GM21515 (cell line): Measurements from ENCODE around the gene AADACL4.
"Not testable (repeated sequence)": the region's sequence is repeated elsewhere in the genome, so short reads cannot be mapped to it uniquely, and the experiment has no call there.

Source experiments
- ATAC-seq: cut with Tn5 transposase; IDR thresholded peaks from one replicate; pipeline ENCODE4 v1.9.1; 2021; ENCODE audit not compliant: unreplicated experiment

AADACL4 gene

DNA sequence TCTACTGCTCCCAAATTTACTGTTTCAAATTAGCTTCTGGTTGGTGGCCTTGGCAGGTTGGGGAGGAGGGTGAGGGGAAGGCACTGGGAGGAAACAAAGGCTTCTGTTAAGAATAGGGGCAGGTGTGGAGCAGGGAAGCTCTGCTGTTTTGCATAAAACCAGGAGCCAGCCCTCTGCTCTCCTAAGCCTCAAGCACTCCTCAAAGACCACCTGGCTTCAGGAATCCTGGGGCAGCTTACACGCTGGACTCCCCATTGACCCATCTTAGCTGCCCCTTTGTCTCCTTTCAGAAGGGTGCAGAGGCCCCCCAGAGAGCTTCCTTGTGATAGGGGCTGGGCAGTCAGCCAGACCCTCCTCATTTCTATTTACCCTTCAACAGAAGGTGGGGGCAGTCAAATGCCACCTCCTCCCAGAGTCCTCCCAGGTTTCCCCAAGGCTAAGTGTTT is 14.4 kb upstream of the AADACL4 start:
- no peak for ATAC-seq

DNA sequence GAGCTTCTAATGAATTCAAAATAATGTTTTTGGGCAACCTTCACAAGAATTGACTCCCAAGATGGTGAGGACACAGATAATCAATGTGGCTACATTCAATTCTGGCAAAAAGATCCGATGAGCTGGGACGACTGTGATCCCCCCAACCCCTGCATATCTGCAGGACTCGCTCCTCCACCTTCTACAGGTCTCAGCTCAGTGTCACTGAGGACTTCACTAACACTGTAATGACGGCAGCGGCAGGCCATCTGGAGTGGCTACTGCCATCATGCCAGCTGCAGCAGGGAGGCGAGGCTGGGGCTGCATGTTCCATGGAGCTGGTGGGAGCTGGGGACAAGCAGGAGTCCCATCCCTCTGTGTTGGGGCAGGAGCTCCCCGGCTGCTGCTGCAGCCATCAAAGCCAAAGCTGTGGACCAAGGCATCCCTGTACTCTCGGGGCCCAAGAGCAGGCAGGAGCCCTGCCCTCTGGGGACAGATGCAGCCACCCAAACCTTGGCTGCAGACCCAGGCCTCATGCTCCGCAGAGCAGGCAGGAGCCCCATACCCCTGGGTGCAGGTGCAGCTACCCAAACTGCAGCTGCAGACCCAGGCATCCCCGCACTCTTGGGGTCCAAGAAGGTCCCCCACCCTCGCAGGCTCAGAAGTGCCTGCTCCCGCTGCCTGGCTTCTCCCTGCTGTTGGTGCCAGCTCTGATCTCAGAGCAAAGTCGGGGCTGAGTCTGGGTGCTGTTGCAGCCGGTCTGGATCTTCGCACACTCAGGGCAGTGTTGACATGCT is 13.7 kb upstream of the AADACL4 start:
- ATAC-seq: no peak

GRCh38 chr1:12630946-12631530 is 12.8 kb upstream of the AADACL4 start:
- ATAC-seq: no peak

DNA sequence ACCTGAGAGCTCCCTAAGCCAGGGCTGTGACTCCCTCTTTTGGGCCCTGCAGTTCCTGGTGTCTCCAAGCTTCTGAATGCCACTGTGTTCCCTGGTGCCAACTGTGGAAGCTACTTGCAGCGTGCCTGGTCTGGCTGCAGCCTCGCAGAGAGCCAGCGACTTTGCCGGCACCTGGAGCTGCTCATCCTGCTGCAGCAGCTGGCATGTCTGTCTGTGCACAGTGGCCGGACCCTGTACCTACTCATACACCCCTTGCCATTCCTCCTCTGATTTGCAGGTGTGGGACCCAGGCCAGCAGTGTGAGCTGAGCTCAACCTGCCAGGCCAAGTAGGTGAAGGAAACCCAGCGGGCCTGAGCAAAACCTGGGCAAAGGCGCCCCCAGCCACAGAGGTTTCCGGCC is 12.3 kb upstream of the AADACL4 start:
- no peak for ATAC-seq

GRCh38 chr1:12634156-12634555 is 9.7 kb upstream of the AADACL4 start:
- no peak for ATAC-seq

DNA sequence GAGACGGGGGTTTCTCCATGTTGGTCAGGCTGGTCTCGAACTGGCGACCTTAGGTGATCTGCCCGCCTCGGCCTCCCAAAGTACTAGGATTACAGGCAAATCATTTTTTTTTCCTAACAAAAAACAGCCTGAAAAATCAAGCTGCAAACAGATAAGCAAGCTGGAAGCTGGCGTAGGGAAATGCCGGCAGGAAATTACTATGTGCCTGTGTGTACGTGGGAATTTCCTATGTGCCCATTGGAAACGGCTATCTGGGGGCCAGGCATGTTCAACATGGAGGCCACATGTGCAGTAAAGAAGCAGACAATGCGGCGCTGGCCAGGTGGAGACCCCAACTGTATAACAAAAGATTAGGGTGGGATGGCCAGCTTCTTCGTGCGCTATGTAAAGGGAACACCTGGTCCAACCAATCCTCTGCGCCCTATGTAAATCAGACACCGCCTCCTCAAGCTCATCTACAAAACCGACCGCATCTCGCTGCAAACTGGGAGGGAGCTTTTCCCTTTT is 9.1 kb upstream of the AADACL4 start:
- ATAC-seq: no peak

DNA sequence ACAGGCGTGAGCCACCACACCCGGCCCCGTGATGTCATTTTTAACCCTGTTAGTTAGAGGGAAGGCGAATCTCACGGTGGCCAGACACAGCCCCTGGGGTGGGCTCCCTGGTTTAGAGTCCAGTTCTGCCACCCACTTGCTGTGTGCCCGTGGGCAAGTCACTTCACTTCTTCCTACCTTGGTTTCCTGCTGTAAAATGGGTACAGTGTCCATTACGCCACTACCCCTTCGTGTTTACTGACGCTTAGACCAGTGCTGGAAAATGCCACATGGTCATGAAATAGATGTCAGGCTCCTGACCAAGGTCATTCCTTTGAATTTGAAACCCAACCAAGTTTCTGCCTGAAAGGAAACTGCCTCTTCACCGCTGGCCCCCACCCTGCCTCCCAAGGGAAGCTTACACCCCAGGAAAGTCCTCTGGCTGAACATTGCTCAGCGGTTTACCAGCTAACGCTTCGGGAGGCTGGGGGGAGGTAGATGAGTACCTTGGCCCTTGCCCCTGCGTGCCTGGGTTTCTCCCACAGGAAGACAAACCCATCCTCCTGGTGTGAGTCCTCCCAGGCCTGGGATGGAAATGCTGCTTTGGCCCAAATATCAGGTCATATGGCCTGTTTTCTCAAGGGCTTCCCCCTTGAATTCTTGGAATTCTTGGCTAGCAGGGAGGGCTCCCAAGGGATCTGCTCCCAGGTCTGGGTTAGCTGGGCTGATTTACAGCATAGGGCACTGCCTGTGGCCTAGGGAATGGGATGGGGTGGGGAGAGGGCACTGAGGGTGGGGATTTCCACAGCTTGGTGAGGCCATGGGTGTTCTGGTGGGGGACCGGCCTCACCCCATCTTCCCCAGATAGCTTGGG is 7.6 kb upstream of the AADACL4 start:
- ATAC-seq: no peak

DNA sequence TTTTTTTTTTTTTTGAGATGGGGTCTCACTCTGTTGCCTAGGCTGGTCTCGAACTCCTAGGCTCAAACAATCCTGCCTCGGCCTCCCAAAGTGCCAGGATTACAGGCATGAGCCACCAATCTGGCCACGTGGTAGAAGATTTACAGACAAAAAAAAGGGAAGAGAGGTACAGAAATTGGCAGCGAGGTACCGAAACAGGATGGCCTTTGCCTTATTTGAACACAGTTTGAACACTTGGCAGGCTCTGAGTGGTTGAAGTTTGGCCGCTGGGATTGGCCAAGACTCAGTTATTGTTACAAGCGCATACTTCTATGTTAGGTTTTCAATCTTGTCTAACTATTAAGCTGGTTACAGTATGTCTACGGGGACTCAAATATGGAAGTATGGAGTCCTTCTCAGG is 6.2 kb upstream of the AADACL4 start:
- no peak for ATAC-seq

GRCh38 chr1:12640237-12640957 is 3.5 kb upstream of the AADACL4 start:
- ATAC-seq: no peak

DNA sequence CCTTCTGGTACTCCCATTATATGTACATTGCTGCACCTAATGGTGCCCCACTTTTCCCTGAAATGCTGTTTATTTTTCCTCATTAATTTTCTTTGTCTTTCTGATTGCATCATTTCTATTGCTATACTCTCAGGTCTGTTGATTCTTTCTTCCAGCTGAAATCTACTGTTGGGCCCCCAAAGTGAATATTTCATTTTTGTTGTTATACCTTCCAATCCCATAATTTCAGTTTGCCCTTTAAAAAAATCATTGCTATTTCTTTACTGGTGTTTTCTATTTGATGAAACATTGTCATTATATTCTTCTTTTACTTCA is 3.0 kb upstream of the AADACL4 start:
- ATAC-seq: no peak

GRCh38 chr1:12643079-12643478 is 806 bp upstream of the AADACL4 start:
- no peak for ATAC-seq

GRCh38 chr1:12644237-12644636 is 352 bp downstream of the AADACL4 start:
- no peak for ATAC-seq

GRCh38 chr1:12644829-12645228 is 944 bp downstream of the AADACL4 start:
- ATAC-seq: no peak

DNA sequence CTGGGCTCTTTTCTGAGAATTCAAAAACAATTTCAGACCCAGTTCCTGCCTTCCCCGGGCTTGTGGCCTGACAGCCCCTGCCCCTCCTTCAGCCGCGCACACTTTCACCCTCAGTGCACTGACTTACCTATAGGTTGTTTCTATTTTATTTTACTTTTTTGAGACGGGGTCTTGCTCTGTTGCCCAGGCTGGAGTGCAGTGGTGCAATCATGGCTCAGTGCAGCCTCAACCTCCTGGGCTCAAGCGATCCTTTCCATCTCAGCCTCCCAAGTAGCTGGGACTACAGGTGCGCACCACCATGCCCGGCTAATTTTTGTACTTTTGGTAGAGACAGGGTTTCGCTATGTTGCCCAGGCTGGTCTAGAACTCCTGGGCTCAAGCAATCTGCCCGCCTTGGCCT is 1.5 kb downstream of the AADACL4 start:
- ATAC-seq: not testable (repeated sequence)

DNA sequence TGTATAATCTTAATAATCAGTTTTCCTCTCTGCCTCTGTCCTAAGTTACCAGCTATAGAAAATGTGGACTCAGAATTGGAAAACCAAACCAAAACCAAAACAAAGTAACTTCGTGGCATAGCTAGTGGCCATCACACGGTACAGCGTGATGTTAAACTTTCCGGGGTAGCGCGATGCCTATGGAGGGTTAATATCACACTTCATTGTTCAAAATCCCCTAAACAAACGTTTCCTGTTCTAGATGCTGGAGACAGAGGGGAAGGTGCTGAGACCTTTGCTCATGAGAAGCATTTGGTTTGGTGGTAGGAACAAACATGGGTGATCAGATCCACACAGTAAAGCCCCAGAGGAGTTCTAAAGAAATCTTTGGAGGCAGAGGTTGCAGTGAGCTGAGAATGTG is 4.9 kb downstream of the AADACL4 start:
- ATAC-seq: no peak

GRCh38 chr1:12649971-12650421 is 6.1 kb downstream of the AADACL4 start:
- no peak for ATAC-seq

DNA sequence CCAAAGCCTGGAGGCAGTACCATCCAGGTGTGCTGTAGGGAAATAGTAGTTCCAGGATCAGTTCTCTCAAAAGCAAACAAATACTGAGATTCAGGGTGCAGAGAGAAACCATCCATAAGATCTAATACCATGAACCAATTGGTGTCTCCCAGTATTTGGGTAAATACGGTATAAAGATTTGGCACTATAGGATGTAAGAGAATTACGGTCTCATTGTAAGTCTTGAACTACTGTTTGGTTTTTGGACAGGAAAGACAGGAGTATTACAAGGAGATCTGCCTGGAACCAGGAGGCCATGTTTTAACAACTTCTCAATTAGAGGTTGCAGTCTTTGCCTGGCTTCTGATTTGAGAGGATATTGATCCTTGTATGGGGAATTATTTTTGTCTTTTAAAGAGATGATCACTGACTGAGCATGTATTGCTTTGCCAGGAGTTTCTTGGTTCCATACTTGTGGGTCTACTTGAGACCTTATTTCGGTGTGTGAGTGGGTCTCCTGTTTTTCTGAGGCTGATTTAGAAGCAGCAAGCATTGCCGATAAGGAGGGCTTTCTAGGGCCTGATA is 10.2 kb downstream of the AADACL4 start:
- no peak for ATAC-seq

GRCh38 chr1:12654657-12655056 is 10.8 kb downstream of the AADACL4 start:
- no peak for ATAC-seq

- ATAC-seq: no peak
Observed at GRCh38 chr1:12656575-12656974, 12.7 kb downstream of the AADACL4 start.

DNA sequence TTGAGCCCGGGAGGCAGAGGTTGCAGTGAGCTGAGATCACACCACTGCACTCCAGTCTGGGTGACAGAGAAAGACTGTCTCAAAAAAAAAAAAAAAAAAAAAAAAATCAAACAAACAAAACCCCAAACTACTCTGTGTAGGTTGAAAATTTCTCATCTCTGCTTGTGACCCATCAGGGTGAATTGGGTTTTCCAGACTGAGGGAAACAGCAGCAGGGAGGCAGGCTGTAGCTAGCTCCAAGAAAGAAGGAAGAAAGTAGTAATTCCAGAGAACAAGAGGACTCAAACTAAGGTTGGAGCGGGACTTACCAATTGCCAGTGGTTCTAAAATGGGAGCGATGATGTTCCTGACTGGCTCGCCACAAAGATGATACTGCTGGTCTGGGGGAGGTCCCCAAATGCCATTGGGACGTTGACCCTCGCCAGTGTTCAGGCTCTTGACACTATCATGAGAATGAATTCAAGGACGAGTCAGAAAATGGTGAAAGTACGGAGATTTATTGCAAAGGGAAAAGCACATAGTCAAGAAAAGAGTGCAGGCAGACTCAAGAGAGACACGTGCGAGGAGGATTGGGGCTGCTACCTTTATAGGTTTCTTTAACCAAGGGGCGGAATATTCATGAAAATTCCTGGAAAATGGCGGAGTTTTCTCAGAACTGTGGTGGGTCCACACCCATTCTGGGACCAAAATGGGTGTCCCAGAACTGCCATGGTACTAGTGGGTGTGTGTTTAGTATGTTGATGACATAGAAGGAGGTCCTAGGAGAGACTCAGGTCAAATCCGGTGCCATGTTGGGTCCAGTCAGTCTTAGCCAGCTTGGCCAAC is 13.4 kb downstream of the AADACL4 start:
- no peak for ATAC-seq
